ENCODE measurements around the gene POLR2A.

Gene POLR2A

DNA sequence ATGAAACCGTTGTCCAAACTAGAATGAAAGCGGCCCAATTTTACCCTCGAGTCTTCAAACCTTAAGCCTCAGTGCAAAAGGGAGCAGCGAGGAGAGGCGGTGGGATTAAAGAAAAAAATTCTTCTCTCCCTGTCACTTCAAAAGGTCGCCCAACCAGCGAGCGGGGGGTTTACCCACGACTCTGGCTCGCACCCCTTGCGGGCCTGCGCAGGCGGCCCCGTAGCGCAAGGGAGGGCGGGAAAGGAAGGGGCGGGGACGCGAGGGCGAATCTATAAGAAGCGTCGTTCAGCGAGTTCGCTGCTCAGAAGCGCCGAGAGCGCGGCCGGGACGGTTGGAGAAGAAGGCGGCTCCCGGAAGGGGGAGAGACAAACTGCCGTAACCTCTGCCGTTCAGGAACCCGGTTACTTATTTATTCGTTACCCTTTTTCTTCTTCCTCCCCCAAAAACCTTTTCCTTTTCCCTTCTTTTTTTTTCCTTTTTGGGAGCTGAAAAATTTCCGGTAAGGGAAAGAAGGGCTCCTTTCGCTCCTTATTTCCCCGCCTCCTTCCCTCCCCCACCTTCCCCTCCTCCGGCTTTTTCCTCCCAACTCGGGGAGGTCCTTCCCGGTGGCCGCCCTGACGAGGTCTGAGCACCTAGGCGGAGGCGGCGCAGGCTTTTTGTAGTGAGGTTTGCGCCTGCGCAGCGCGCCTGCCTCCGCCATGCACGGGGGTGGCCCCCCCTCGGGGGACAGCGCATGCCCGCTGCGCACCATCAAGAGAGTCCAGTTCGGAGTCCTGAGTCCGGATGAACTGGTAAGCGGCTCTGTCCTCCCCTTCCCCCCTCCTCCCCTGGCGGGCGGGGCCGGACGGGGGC, at the start of gene POLR2A:
TSS of gene POLR2A (plus strand) at position 300 of the 852 bp plus-strand sequence.
- peak; percentile 92 for DNase-seq (ENCODE audit: low spot score)

DNA sequence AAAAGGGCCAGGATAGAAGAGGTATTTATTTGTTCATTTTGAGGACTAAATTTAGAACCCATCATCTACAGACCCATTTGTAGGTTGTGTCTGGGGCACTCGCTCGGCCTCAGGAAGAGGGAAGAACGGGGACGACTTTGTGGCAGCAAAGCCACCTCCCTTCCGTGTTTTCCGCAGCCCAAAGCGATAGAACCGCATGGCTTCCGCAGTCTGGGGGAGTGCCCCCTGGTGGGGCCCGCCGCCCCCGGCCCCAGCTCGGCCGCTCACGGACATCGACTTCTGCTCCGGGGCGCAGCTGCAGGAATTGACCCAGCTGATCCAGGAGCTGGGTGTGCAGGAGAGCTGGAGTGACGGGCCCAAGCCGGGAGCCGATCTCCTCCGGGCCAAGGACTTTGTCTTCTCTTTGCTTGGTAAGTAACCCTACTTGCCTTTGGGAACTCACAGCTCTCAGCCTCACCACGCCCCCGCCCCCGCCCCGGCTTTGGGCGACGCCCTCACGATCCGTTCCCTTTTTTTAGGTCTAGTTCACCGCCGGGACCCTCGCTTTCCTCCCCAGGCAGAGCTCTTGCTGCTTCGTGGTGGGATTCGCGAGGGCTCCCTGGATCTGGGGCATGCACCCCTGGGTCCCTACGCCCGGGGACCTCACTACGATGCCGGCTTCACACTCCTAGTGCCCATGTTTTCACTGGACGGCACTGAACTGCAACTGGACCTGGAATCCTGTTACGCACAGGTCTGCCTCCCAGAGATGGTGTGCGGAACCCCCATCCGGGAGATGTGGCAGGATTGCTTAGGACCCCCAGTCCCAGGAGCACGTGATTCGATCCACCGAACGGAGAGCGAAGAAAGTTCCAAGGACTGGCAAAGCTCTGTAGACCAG, 48.2 kb upstream of the POLR2A start:
- no peak for DNase-seq (ENCODE audit: low spot score)

DNA sequence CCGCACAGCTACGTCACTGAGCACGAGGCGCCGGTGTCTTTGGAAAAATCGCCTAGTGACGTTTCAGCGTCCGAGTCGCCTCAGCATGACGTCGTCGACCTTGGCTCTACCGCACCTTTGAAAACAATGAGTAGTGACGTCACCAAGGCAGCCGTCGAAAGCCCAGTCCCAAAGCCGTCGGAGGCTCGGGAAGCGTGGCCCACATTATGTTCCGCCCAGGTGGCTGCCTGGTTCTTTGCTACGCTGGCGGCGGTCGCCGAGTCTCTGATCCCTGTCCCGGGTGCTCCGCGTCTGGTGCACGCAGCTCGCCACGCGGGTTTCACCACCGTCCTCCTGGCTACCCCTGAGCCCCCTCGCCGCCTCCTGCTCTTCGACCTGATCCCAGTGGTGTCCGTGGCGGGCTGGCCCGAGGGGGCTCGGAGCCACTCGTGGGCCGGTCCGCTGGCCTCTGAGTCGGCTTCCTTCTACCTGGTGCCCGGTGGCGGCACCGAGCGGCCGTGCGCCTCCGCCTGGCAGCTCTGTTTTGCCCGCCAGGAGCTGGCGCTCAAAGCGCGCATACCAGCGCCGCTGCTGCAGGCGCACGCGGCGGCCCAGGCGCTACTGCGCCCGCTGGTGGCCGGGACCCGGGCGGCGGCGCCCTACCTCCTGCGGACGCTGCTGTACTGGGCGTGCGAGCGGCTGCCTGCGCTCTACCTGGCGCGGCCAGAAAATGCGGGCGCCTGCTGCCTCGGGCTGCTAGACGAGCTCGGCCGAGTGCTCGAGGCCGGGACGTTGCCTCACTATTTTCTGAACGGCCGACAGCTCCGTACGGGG, 47.4 kb upstream of the POLR2A start:
- peak; percentile 72 for DNase-seq (ENCODE audit: low spot score)

DNA sequence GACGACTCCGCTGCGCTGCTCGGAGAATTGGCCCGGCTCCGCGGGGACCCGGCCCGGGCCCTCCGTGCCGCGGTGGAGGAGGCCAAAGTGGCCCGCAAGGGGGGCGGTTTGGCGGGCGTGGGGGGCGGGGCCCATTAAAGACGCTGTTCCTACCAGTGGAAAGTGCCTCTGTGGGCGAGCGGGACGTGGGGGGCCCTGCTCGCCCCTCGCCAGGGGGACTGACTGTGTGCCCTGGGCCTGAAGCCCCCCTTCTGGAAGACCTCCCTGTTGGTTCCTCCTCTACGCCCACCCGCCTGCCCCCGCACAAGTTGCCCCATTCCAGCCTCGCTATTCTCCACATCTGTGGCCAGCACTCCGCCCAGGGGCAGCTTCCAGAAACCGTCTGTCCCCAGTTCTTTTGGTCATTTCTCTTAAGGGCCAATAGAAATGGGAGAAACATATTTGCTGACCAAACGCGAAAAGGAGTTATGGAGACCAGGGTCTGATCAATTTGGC, 46.8 kb upstream of the POLR2A start:
- DNase-seq (ENCODE audit: low spot score), result no peak

DNA sequence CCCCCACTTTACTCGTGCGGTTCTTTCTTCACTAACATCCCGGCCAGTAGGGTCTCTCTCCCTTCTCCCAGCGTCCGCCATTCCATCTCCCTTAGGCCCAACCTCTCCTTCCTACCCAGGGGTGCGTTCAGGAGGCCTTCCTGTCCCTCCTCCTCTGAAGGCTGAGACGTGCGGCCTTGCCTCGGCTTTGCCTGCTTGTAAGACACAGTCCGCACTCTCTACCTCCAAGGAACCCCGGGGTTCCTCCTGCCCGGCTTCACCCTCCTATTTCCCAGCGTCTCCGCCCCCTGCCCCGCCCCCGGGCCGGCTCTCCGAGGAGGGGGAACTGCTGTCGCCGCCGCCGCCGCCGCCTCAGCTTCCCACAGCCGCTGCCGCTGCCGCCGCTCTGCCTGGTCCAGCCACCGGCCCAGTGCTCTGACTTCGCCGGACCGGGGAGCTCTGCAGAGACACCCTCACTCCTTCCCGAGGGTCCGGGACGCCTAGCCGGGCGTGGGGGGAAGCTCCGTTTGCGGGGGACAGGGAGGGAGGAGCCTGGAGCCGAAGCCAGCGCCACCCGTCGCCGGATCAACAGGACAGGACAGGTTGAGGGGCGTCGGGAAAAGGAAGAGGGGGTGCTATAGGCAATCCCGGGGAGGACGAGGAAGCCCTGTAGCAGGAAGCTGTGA, 46.1 kb upstream of the POLR2A start:
- no peak for DNase-seq (ENCODE audit: low spot score)

DNA sequence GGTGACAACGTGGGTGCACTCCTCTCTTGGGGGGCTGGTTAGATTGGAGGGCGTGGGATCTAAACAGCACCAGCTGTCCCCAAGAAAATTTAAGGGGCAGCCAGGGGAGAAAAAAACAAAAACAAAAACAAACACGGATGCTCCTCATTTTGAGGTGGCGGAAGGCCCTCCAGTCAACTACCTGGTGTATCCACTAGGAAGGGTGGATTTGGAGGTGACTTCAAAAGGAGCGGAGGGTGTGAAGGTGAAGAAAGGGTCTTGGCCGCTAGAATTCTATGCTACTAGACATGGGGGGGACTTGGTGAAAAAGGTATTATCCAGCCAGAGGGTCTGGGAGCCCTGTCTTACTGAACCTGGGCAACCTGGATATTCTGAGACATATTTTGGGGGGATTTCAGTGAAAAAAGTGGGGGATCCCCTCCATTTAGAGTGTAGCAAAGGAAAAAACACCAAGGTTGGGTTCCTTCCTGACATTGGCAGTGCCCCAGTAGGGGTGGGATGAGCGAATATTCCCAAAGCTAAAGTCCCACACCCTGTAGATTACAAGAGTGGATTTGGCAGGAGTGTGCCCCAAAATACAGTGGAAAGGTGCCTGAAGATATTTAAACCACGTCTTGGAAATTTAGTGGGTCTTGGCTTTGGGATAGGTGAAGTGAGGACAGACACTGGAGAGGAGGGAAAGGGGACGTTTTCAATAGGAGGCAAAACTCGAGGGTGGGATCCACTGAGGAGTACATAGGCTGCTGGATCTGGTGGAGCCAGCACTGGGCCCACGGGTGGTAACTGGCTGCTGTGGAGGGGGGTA, 45.3 kb upstream of the POLR2A start:
- DNase-seq (ENCODE audit: low spot score), result no peak

DNA sequence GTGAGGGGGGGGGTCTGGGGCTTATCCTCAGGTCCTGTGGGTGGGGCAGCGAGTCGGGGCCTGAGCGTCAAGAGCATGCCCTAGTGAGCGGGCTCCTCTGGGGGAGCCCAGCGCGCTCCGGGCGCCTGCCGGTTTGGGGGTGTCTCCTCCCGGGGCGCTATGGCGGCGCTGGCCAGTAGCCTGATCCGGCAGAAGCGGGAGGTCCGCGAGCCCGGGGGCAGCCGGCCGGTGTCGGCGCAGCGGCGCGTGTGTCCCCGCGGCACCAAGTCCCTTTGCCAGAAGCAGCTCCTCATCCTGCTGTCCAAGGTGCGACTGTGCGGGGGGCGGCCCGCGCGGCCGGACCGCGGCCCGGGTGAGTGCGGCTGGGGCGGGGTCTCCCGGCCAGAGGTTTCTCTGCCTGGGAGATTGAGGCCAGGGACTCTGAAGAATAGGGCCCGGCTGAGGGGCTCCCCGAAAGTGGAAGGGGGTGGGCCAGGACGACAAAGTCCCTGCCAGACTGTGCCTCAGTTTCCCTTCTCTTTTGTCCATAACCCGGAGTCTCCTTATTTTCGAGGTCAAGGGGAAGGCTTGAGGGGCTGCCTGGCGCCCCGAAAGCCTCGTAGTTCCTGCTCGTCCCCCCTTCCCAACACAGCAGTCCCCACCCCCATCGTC, 44.6 kb upstream of the POLR2A start, which contains the start of gene FGF11:
TSS of gene FGF11 (plus strand) at position 51 of the 651 bp plus-strand sequence. CDS start at position 160, 109 bp downstream.
- DNase-seq (ENCODE audit: low spot score), result no peak

DNA sequence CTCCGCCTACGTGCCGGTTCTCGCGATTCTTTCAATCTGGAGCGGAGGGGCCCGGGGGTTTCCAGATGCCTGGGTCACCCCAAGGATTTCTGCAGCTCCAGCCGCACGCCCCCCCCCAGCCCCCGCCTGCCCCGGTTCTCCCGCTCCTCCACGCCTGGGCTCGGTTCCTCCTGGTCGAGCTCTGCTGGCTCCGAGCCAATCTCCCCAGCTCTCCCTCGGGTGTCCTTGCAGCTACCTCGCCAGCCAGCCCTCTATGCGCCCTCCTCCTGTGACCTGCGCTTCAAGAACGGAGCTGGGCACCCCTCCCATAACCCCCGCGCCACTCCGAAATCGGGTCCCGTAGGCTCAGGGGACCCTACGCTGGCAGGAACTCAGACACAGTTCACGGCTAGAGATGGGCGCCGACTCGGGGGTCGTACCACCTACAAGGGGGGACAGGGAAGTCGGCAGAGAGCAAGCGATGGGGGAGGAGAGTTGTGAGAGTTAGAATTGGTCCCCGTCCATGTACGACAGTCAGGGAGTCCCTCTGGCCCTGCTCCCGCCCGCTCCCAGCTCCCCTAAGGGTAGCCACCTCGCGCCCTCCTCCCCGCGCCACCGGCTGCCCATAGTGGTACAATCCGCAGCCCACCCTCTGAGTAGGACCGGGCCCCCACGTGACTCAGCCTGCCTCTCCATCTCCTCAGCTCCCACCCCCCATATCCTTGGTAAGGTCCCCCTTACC, 43.9 kb upstream of the POLR2A start:
- DNase-seq (ENCODE audit: low spot score), result peak; percentile 31

DNA sequence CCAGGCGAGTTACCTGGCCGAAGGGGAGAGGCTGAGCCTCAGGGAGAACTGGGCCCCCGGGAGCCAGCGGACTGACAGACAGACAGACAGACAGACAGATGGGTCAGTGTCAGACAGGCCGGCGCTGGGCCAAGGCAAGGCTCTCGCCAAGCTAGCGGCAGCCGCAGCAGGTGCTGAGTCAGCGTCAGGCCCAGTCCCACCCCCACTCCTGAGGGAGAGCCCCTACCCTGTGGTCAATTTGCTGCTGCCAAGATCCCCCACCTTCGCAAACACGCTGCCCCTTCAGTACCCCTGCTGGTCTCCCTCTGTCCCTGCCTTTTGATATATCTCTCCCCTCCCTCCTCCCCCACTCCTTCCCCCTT, 43.4 kb upstream of the POLR2A start:
- no peak for DNase-seq (ENCODE audit: low spot score)

DNA sequence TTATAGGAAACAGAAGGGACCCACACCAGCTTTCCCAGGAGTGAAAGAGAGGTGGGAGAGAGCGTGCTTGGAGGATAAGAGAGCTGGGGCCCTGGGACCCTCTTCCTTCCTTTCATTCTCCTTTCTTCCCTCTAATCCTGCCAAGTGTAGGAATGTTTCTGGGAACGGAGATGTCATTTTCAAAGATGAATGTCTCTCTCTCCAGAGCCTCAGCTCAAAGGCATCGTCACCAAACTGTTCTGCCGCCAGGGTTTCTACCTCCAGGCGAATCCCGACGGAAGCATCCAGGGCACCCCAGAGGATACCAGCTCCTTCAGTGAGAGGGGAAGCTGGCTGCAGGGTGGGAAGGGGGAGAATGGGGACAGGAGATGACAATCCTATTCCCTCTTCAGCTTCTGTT, 42.9 kb upstream of the POLR2A start:
- no peak for DNase-seq (ENCODE audit: low spot score)

DNA sequence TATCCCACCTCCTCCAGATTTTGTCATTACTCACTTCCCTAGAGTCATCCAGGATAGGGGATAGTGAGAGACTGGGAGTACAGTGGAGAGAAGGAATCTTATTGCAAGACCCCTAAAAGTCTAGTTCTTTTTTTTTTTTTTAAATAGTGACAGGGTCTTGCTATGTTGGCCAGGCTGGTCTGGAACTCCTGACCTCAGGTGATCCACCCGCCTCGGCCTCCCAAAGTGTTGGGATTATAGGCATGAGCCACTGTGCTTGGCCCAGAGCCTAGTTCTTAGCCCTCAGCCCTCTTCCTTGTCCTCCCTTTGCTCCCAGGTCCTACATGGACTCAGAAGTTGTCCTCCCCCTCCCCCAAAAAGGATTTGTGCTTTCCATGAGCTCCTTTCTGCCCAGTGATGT, 42.0 kb upstream of the POLR2A start:
- DNase-seq (ENCODE audit: low spot score), result no peak

DNA sequence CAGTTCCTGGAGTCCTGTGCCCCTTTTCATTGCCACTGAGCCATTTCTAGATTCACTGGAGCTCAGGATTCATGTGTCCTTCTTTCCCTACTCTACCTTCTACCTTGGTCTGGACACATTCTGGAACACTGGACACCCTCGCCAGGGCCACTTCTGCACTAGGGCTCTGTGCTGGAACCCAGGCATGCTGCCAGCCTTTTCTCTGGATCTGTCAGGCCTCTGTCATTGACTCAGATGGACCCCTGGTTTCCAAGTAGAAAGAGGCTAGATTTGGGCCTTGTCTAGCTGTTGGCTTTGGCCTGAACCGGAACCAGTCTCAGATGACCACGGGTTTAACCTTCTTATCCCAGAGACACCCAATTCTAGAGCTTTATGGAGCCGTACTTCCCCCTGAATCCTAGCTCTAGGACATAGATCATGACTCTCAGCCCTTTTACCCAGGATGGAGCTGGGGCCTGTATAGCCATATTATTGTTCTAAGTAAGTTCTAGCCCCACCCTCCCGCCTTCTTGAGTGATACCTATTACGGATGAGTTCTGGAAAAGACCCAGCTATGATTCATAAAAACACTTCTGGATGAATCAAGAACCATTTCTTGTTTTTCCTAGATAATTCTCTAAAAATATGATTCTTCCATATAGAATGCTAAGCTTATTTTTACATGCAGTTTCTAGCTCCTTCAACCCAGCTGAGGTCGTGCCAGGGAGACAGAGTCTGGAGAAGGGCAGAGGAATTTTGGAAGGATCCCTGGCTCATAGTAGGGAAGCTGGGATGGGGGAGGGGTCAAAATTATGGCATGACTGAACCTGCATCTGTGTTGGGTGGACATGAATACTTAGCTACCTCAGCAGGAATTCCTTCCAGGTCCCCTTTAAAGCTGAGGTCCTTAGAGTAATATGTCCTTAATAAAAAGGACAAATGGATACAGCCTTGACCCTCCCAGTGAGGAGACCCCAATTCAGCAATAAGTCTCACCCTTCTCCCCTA, 40.4 kb upstream of the POLR2A start:
- DNase-seq (ENCODE audit: low spot score), result no peak

DNA sequence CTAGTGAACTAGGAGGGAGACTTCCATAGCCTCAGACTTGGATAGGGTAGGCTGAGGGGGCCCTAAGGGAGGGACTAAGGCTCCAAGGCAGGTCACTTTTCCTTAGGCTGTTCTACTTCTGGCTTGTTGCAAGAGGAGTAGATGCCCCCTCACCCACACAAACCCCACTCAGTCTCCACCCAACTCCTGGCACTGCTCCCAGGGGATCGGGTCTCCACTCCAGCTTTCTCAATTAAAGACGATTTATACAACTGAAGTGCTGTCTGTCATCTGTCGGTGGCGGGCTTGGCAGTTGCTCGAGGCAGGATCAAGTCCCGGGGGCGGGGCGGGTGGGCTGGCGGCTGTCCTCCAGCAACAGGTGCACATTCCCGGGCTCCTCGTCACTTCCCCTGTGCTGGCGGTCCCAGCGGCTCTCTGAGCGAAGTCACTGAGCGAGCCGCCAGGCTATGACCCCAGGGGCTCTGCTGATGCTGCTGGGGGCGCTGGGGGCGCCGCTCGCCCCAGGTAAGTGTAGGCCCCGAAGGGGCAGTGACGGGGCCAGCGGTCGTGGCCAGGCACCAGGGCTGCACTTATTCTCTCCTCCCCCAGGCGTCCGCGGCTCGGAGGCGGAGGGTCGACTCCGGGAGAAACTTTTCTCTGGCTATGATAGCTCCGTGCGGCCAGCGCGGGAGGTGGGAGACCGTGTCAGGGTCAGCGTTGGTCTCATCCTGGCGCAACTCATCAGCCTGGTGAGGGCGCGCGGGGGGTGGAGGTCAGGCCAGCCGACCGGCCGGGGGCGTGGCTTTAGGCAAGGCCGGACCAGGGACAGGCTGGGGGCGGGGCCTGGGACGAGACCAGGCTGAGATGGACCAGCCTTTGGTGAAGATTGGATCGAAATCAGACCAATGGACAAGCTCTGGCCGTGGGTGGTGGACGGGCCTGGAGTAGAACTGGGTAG, 39.2 kb upstream of the POLR2A start, which contains the start of gene CHRNB1:
TSS of gene CHRNB1 (plus strand) at position 380 of the 937 bp plus-strand sequence. CDS start at position 447, 67 bp downstream.
- DNase-seq (ENCODE audit: low spot score), result no peak

DNA sequence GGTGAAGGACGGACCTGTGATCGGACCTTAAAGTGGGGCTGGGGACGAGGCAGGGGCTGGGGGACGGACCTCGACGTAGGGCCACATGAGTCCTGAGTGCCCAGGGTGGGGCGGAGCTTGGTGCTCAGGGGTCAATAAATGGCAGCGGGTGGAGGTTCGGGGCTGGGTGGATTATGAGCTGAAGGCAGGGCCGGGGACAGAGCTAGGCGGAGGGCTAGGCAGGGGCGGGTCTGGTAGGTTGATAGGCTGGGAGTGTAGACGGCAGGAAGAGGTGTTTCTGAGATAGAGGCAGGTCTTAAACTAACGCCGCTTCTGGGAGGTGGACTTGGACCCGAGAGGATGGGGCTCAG, 38.6 kb upstream of the POLR2A start:
- DNase-seq (ENCODE audit: low spot score), result no peak

DNA sequence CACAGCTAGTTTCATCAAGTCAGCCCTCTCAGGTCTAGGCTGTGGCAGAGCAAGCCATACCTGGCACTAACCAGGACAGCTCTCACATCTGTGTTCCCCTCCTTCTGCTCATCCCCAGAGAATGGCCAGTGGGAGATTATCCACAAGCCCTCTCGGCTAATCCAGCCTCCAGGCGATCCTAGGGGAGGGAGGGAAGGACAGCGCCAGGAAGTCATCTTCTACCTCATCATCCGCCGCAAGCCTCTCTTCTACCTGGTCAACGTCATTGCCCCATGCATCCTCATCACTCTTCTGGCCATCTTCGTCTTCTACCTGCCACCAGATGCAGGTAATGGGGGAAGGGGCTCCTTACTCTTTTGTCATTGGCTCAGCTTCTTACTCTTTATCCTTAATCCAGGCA, 35.7 kb upstream of the POLR2A start:
- DNase-seq (ENCODE audit: low spot score), result no peak

DNA sequence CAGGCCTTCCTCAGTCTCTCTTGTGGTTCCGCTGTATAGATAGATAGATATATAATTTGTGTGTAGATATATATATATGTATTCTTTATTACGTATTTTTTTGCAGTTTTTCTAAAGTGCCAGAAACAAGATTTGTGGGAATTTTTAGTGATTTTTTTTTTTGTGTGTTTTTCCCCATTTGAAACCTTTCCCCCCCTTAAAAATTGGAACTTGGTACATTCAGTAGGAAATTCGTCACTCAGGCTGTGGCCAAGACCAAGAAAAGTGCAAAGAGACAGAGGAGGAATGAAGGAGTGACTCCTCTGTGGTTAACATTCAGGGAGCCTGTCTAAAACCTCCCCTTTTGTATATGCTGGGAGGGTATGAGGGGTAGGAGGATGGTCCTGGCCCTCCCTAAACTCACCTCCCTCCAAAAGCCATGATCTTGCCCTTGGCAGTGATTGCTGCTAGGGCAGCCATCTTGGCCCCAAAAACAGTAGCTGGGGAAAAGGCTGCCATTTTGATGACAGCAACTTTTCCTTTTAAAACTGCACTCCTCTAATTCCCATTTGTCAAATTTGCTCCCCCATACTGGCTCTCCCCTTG, 24.1 kb upstream of the POLR2A start:
- DNase-seq (ENCODE audit: low spot score), result no peak
